Measurements from ENCODE around the gene MS4A15.

The MS4A15 gene

DNA sequence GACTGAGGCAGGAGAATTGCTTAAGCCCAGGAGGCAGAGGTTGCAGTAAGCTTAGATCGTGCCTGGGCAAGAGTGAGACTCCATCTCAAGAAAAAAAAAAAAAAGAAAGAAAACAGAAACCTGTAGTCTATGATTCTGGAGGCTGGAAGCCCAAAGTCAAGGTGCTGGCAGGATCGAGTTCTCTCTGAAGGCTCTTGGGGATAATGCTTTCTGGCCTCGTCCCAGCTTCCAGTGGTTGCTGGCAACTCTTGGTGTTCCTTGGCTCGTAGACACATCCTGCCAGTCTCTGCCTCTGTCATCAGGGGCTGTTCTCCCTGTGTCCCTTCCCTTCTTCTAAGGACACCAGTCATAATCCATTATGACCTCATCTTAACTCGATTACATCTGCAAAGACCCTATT lies 68.5 kb downstream of the MS4A15 start:
- TF ChIP-seq GATA2 (IDR thresholded peaks at IDR 0.05; ENCODE audit: low read depth, low read length) = no peak
- TF ChIP-seq GATA3 (IDR thresholded peaks at IDR 0.05; ENCODE audit: low read depth, low read length) = no peak

DNA sequence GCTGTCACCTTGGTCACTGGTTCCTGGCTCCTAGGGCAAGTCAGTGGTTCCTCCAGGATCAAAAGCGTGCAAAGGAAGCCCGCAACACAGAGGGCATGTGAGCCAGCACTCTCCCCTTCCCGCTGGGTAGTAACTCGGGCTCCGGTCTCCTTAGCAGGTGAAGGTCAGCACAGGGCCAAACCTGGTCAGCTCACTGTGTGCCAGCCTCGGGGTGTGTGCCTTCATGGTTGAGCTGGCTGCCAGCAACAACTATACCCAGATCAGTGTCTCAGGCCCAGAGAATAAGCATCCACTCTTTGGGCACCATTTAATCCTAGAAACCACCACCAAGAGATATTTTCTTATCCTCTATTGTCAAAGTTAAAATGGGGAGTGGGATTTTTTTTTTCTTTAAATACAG lies 69.1 kb downstream of the MS4A15 start:
- TF ChIP-seq GATA3 (IDR thresholded peaks at IDR 0.05; ENCODE audit: low read depth, low read length) (no peak), GATA2 (IDR thresholded peaks at IDR 0.05; ENCODE audit: low read depth, low read length) (no peak)
